GM13976 (cell line): Measurements from ENCODE around the gene UBAP1.
"Not testable (repeated sequence)": the region's sequence is repeated elsewhere in the genome, so short reads cannot be mapped to it uniquely, and the experiment has no call there.

Source experiments
- DNase-seq: peaks from one replicate; pipeline ENCODE4 v3.0.0; 2012; ENCODE audit warnings: low spot score
- CTCF ChIP-seq: IDR thresholded peaks from 2 replicates; pipeline ENCODE4 v1.5.1; 2012; ENCODE audit warnings: borderline replicate concordance, mild to moderate bottlenecking; ENCODE audit not compliant: insufficient read depth; ENCODE audit errors: extremely low read depth, missing control alignments, control extremely low read depth
- in situ Hi-C: fragments of 300-500 bp; cut with MboI; formaldehyde crosslinking; loops from one replicate; pipeline ENCODE4 v1.12.0; 2022; ENCODE audit warnings: low sequenced_read_pairs, mixed read lengths, inconsistent platforms; ENCODE audit not compliant: unreplicated experiment

The UBAP1 gene

GRCh38 chr9:34227445-34227844 lies 48.6 kb downstream of the UBAP1 start:
- TF ChIP-seq CTCF, result no peak
- DNase-seq, result no peak
- in situ Hi-C loops, result no loop called here

- TF ChIP-seq CTCF, result no peak
- in situ Hi-C loops, result no loop called here
- no peak for DNase-seq
Observed at GRCh38 chr9:34230556-34230955, 51.7 kb downstream of the UBAP1 start.

- no peak for TF ChIP-seq CTCF
- in situ Hi-C loops, result no loop called here
- no peak for DNase-seq
Observed at GRCh38 chr9:34232201-34232600, 53.4 kb downstream of the UBAP1 start.

- in situ Hi-C loops, result no loop called here
- DNase-seq, result no peak
- TF ChIP-seq CTCF, result no peak
Observed at GRCh38 chr9:34233672-34234071, 54.8 kb downstream of the UBAP1 start.

GRCh38 chr9:34237836-34238235 lies 59.0 kb downstream of the UBAP1 start:
- no peak for TF ChIP-seq CTCF
- no peak for DNase-seq
- in situ Hi-C loops, result loop anchor here (5.0 kb wide), 1 partner anchor 51 kb away; no protein-coding TSS in a partner anchor

- in situ Hi-C loops, result no loop called here
- TF ChIP-seq CTCF, result no peak
- no peak for DNase-seq
Observed at GRCh38 chr9:34240006-34240405, 61.2 kb downstream of the UBAP1 start.

- no peak for TF ChIP-seq CTCF
- in situ Hi-C loops, result no loop called here
- no peak for DNase-seq
Observed at GRCh38 chr9:34242830-34243229, 64.0 kb downstream of the UBAP1 start.

GRCh38 chr9:34245212-34245611 lies 66.4 kb downstream of the UBAP1 start:
- DNase-seq, in situ Hi-C loops: not testable (repeated sequence)
